H1 (cell line): ENCODE measurements around the gene MPHOSPH9. TPM values are rescaled to one million over a fixed set of nuclear protein-coding genes. Genes with fewer than 3 reads are reported as not detected.

Experiments
- CTCF ChIA-PET: fragments of 300-600 bp; sonication (Branson Sonifier 250); formaldehyde crosslinking; loops from one replicate; lab custom pipeline; 2021; ENCODE audit not compliant: partially characterized antibody; lab: Charles Lee
- POLR2A ChIA-PET: fragments of 300-600 bp; sonication (Branson Sonifier 250); formaldehyde crosslinking; loops from one replicate; lab custom pipeline; 2021; ENCODE audit warnings: inconsistent platforms; ENCODE audit not compliant: partially characterized antibody; lab: Charles Lee
- DNase-seq, 2 experiments: peaks; one replicate each; pipeline versions ENCODE4 v3.0.0 to v3.0.0-alpha.2; 2010 to 2022; ENCODE audit warnings: low spot score in 2 of 2, low read depth in 1 of 2, mixed read lengths in 1 of 2
- FAIRE-seq: peaks from 2 replicates; lab custom pipeline; 2011; peaks lifted over from hg19 to GRCh38; lab: Jason Lieb, UNC
- H2AFZ ChIP-seq: 2 replicates; pipeline ENCODE4 v1.8.1; 2012; ENCODE audit warnings: low read length, inconsistent platforms
- H2AK5ac ChIP-seq: 2 replicates; pipeline ENCODE4 v1.6.1; 2013; ENCODE audit warnings: low read depth, low read length
- H2BK120ac ChIP-seq: replicated peaks from 2 replicates; pipeline ENCODE3; 2013; ENCODE audit warnings: low read depth, low read length, inconsistent platforms
- H2BK12ac ChIP-seq: 2 replicates; pipeline ENCODE4 v1.6.1; 2013; ENCODE audit warnings: low read depth, low read length
- H2BK15ac ChIP-seq: 2 replicates; pipeline ENCODE4 v1.6.1; 2013; ENCODE audit warnings: low read length
- H2BK20ac ChIP-seq: 2 replicates; pipeline ENCODE4 v1.6.1; 2013; ENCODE audit warnings: low read length
- H2BK5ac ChIP-seq: 2 replicates; pipeline ENCODE4 v1.6.1; 2013; ENCODE audit warnings: low read depth, low read length
- H3K14ac ChIP-seq: 2 replicates; pipeline ENCODE4 v1.6.1; 2013; ENCODE audit warnings: inconsistent platforms; ENCODE audit not compliant: insufficient read length
- H3K18ac ChIP-seq: 2 replicates; pipeline ENCODE4 v1.6.1; 2013; ENCODE audit warnings: low read length; ENCODE audit errors: extremely low read depth
- H3K23ac ChIP-seq: 2 replicates; pipeline ENCODE4 v1.6.1; 2013; ENCODE audit warnings: inconsistent platforms; ENCODE audit not compliant: insufficient read length
- H3K23me2 ChIP-seq: 2 replicates; pipeline ENCODE4 v1.6.1; 2013; ENCODE audit warnings: low read depth, low read length
- H3K27ac ChIP-seq: 2 replicates; pipeline ENCODE4 v1.6.1; 2011; ENCODE audit warnings: low read depth, low read length, inconsistent platforms
- H3K27me3 ChIP-seq, 4 experiments: replicated peaks in 1 of 4; 1 replicate in 1 of 4; 2 replicates in 3 of 4; pipeline versions ENCODE4 v1.6.1 to v1.8.1; 2011 to 2013; ENCODE audit warnings: low read length in 3 of 4, mild to moderate bottlenecking in 3 of 4, inconsistent platforms in 2 of 4, mixed read lengths in 2 of 4, moderate library complexity in 1 of 4; ENCODE audit not compliant: control insufficient read depth in 3 of 4, insufficient read depth in 3 of 4; ENCODE audit errors: extremely low read depth in 1 of 4
- H3K36me3 ChIP-seq, 4 experiments: 2 replicates each; pipeline versions ENCODE4 v1.6.1 to v1.8.1; 2011 to 2013; ENCODE audit warnings: mild to moderate bottlenecking in 4 of 4, low read length in 3 of 4, moderate library complexity in 2 of 4, control low read depth in 1 of 4, inconsistent platforms in 1 of 4; ENCODE audit not compliant: insufficient read depth in 4 of 4, control insufficient read depth in 2 of 4
- H3K4ac ChIP-seq: replicated peaks from 2 replicates; pipeline ENCODE3; 2013; ENCODE audit warnings: low read length, low read depth, mixed read lengths, inconsistent platforms; ENCODE audit not compliant: insufficient read length
- H3K4me1 ChIP-seq, 4 experiments: replicated peaks in 1 of 4; 1 replicate in 1 of 4; 2 replicates in 3 of 4; pipeline versions ENCODE4 v1.6.1 to v1.8.1; 2011 to 2013; ENCODE audit warnings: low read length in 3 of 4, inconsistent platforms in 2 of 4, mixed read lengths in 1 of 4; ENCODE audit not compliant: insufficient read depth in 4 of 4, control insufficient read depth in 3 of 4
- H3K4me2 ChIP-seq, 2 experiments: 2 replicates each; pipeline versions ENCODE4 v1.6.1 to v1.8.1; 2011 to 2013; ENCODE audit warnings: low read depth in 2 of 2, low read length in 2 of 2, control low read depth in 1 of 2, inconsistent platforms in 1 of 2, mild to moderate bottlenecking in 1 of 2; ENCODE audit not compliant: insufficient read depth in 1 of 2
- H3K4me3 ChIP-seq, 4 experiments: fragments of 200-600, 300-600 bp in 1 of 4; sonication (generic), shearing (Covaris generic), sonication (Bioruptor Twin) in 1 of 4; 2 replicates each; pipeline versions ENCODE4 v1.5.1 to v1.8.1; 2011 to 2016; ENCODE audit warnings: low read length in 4 of 4, low read depth in 3 of 4, control low read depth in 2 of 4, inconsistent platforms in 2 of 4, mild to moderate bottlenecking in 2 of 4, mixed read lengths in 1 of 4, moderate library complexity in 1 of 4; ENCODE audit not compliant: insufficient read depth in 2 of 4; ENCODE audit errors: extremely low read depth in 1 of 4
- H3K56ac ChIP-seq: replicated peaks from 2 replicates; pipeline ENCODE3; 2013; ENCODE audit warnings: low read depth, mild to moderate bottlenecking, mixed read lengths, low read length, inconsistent platforms; ENCODE audit not compliant: insufficient read length
- H3K79me1 ChIP-seq: 2 replicates; pipeline ENCODE4 v1.6.1; 2013; ENCODE audit warnings: low read depth, low read length, control low read depth
- H3K79me2 ChIP-seq, 2 experiments: 2 replicates each; pipeline versions ENCODE4 v1.6.1 to v1.8.1; 2012 to 2013; ENCODE audit warnings: low read length in 2 of 2, mild to moderate bottlenecking in 2 of 2, inconsistent platforms in 1 of 2; ENCODE audit not compliant: insufficient read depth in 2 of 2, control insufficient read depth in 1 of 2
- H3K9ac ChIP-seq, 4 experiments: replicated peaks in 1 of 4; 1 replicate in 1 of 4; 2 replicates in 3 of 4; pipeline versions ENCODE4 v1.6.1 to v1.8.1; 2011 to 2013; ENCODE audit warnings: low read depth in 3 of 4, low read length in 3 of 4, control low read depth in 2 of 4, mild to moderate bottlenecking in 2 of 4, moderate library complexity in 2 of 4, inconsistent platforms in 1 of 4; ENCODE audit errors: extremely low read depth in 1 of 4
- H3K9me3 ChIP-seq, 2 experiments: 2 replicates each; pipeline versions ENCODE4 v1.6.1 to v1.8.1; 2012 to 2013; ENCODE audit warnings: mild to moderate bottlenecking in 2 of 2, moderate library complexity in 2 of 2, control low read depth in 1 of 2, inconsistent platforms in 1 of 2, low read depth in 1 of 2, low read length in 1 of 2, mixed read lengths in 1 of 2; ENCODE audit not compliant: insufficient read depth in 2 of 2
- H4K20me1 ChIP-seq, 2 experiments: replicated peaks in 1 of 2; 2 replicates each; pipeline versions ENCODE3 to v1.8.1; 2011 to 2013; ENCODE audit warnings: inconsistent platforms in 2 of 2, low read length in 2 of 2, mild to moderate bottlenecking in 1 of 2; ENCODE audit not compliant: insufficient read depth in 2 of 2, control insufficient read depth in 1 of 2
- H4K5ac ChIP-seq: 2 replicates; pipeline ENCODE4 v1.6.1; 2013; ENCODE audit warnings: low read length, low read depth, mixed read lengths, inconsistent platforms; ENCODE audit not compliant: insufficient read length
- H4K8ac ChIP-seq: 2 replicates; pipeline ENCODE4 v1.8.0; 2013; ENCODE audit warnings: mild to moderate bottlenecking, moderate library complexity, low read length, inconsistent platforms; ENCODE audit not compliant: insufficient read depth; ENCODE audit errors: extremely low read depth
- H4K91ac ChIP-seq: replicated peaks from 2 replicates; pipeline ENCODE3; 2013; ENCODE audit warnings: low read length, mixed read lengths, inconsistent platforms; ENCODE audit not compliant: insufficient read length
- CBX5 ChIP-seq: fragments of 300-800, 300-1000 bp; sonication (generic); IDR thresholded peaks from 2 replicates; pipeline ENCODE4 v1.7.1; 2016; ENCODE audit warnings: antibody characterized with exemption, low read length, low read depth
- CBX8 ChIP-seq: fragments of 300-800, 300-1000 bp; sonication (generic); IDR thresholded peaks from 2 replicates; pipeline ENCODE4 v1.7.1; 2016; ENCODE audit warnings: low read depth, low read length, borderline replicate concordance
- JUND ChIP-seq: IDR thresholded peaks from 2 replicates; pipeline ENCODE4 v1.6.1; 2011; ENCODE audit warnings: mild to moderate bottlenecking, improper control_type of control experiment, low read length
- KDM1A ChIP-seq: fragments of 200-600, 300-600 bp; sonication (generic); IDR thresholded peaks from 2 replicates; pipeline ENCODE4 v1.7.1; 2016; ENCODE audit warnings: mild to moderate bottlenecking, low read length, borderline replicate concordance
- POLR2AphosphoS5 ChIP-seq: IDR thresholded peaks from 2 replicates; pipeline ENCODE4 v1.6.1; 2011; ENCODE audit warnings: low read depth, low read length
- SIRT6 ChIP-seq: IDR thresholded peaks from one replicate; pipeline ENCODE4 v1.7.1; 2012; ENCODE audit warnings: low read length, inconsistent platforms
- WGBS, 2 experiments: shearing (Covaris generic) in 1 of 2; methylation state at CpG; one replicate each; pipeline versions ENCODE4 v1.1.6 to v1.1.7; 2013 to 2015; ENCODE audit warnings: low lambda C conversion rate in 2 of 2, mixed read lengths in 2 of 2, inconsistent platforms in 1 of 2, low coverage in 1 of 2, missing lambda C conversion rate in 1 of 2; ENCODE audit not compliant: insufficient replicate concordance in 2 of 2, insufficient coverage in 1 of 2, insufficient read length in 1 of 2; ENCODE audit errors: extremely low coverage in 1 of 2, missing lambda C conversion rate in 1 of 2; 5-methylcytosine and 5-hydroxymethylcytosine counted together
- polyA plus RNA-seq, 7 experiments: library from polyadenylated mRNA; depleted of rRNA in 3 of 7; stranded (reverse) in 5 of 7; unstranded in 2 of 7; fragments of >200 nt in 5 of 7; fragments of 200-250 nt in 2 of 7; gene quantifications; 1 replicate in 5 of 7; 2 replicates in 1 of 7; 4 replicates in 1 of 7; pipeline versions ENCODE4 v1.2.1 to v1.2.3, GENCODE V29; 2011 to 2013; ENCODE audit warnings: missing spikeins in 2 of 7, mixed read lengths in 2 of 7
- total RNA-seq: library from RNA; stranded (reverse); fragmentation: NEBNext Ultra II Directional; extraction: Animal tissue kit (Norgen Biotek cat#: 25700); gene quantifications from 2 replicates; pipeline ENCODE4 v1.2.1, GENCODE V29; 2021
- TF ChIP-seq, protein P1 (sequence below): IDR thresholded peaks from 2 replicates; pipeline ENCODE4 v1.6.1; 2012; ENCODE audit warnings: low read length, inconsistent platforms
- TF ChIP-seq, protein P2 (sequence below): IDR thresholded peaks from 2 replicates; pipeline ENCODE4 v1.6.1; 2011; ENCODE audit warnings: low read length, improper control_type of control experiment
- TF ChIP-seq, protein P3 (sequence below), 3 experiments: IDR thresholded peaks; 1 replicate in 2 of 3; 2 replicates in 1 of 3; pipeline versions ENCODE4 v1.5.1 to v1.6.1; 2011; ENCODE audit warnings: low read length in 3 of 3, mild to moderate bottlenecking in 3 of 3, inconsistent platforms in 2 of 3, low read depth in 1 of 3, moderate library complexity in 1 of 3; ENCODE audit not compliant: insufficient read depth in 1 of 3; ENCODE audit errors: control extremely low read depth in 1 of 3

The MPHOSPH9 gene
- total and polyA plus RNA-seq, 2 of the 8 experiments (the other 6 are each of a cell fraction or from before 2014, with no cell fraction given), result 8.8 to 48.8 TPM

DNA sequence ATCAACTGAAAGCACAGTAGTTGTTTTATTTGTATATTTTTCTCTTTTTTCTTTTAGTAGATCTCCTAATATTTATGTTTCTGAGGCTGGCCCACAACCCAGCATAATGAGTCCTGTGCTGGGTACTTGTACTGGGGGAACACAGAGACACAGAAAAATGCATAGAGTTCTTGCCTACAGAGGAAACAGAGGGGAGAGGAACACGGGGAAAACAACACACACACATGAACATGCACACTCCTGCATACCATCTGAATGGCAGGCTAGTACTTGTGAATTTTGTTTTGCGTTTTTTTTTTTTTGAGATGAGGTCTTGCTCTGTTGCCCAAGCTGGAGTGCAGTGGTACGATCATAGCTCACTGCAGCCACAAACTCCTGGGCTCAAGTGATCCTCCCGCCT, 103.3 kb downstream of the MPHOSPH9 start:
- H4K91ac ChIP-seq, result no peak overlapping the region
- H3K18ac ChIP-seq, result no peak overlapping the region
- H3K36me3 ChIP-seq, result no peaks in the 10 kb centered on the region
- no peak overlapping the region for H3K23ac ChIP-seq
- no peak overlapping the region for H3K4me3 ChIP-seq
- H3K79me2 ChIP-seq, result no peaks in the 10 kb centered on the region
- no peak overlapping the region for H2BK120ac ChIP-seq
- DNase-seq (no peak), FAIRE-seq (no peak)
- no peak overlapping the region for H2BK12ac ChIP-seq
- no peak overlapping the region for H4K5ac ChIP-seq
- H2AK5ac ChIP-seq, result no peak overlapping the region
- H3K4me1 ChIP-seq, result no peaks in the 10 kb centered on the region
- H3K27ac ChIP-seq, result no peak overlapping the region
- no peak overlapping the region for H2BK5ac ChIP-seq
- H3K79me1 ChIP-seq, result no peaks in the 10 kb centered on the region
- H3K4ac ChIP-seq, result no peak overlapping the region
- no peak overlapping the region for H3K4me2 ChIP-seq
- no peak overlapping the region for H4K8ac ChIP-seq
- no peak overlapping the region for H3K14ac ChIP-seq
- no peak overlapping the region for H2AFZ ChIP-seq
- no peak overlapping the region for H3K9ac ChIP-seq
- H3K9me3 ChIP-seq, result no peaks in the 10 kb centered on the region
- H2BK20ac ChIP-seq, result no peak overlapping the region
- H4K20me1 ChIP-seq, result no peaks in the 10 kb centered on the region
- H2BK15ac ChIP-seq, result no peak overlapping the region
- no peaks in the 10 kb centered on the region; the same call in 1 of the 2 replicates for H3K23me2 ChIP-seq
- ChIA-PET POLR2A (interaction anchor here (0.9 kb wide), 1 partner anchor 20 kb away, joined by 3 read pairs; no protein-coding TSS in a partner anchor), CTCF (no interaction called here)
- no peaks in the 10 kb centered on the region for H3K27me3 ChIP-seq
- no peak overlapping the region for H3K56ac ChIP-seq
- 85% methylated on average over 4 of the region's 4 CpGs; no CpG with 5 or more reads in 1 of the 2 experiments for WGBS, 2 experiments
- TF ChIP-seq, protein P1, sequence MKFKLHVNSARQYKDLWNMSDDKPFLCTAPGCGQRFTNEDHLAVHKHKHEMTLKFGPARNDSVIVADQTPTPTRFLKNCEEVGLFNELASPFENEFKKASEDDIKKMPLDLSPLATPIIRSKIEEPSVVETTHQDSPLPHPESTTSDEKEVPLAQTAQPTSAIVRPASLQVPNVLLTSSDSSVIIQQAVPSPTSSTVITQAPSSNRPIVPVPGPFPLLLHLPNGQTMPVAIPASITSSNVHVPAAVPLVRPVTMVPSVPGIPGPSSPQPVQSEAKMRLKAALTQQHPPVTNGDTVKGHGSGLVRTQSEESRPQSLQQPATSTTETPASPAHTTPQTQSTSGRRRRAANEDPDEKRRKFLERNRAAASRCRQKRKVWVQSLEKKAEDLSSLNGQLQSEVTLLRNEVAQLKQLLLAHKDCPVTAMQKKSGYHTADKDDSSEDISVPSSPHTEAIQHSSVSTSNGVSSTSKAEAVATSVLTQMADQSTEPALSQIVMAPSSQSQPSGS, result no peak
- TF ChIP-seq, protein P2, sequence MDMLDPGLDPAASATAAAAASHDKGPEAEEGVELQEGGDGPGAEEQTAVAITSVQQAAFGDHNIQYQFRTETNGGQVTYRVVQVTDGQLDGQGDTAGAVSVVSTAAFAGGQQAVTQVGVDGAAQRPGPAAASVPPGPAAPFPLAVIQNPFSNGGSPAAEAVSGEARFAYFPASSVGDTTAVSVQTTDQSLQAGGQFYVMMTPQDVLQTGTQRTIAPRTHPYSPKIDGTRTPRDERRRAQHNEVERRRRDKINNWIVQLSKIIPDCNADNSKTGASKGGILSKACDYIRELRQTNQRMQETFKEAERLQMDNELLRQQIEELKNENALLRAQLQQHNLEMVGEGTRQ, result no peak
- TF ChIP-seq CBX5 (no peak), CBX8 (no peak), JUND (no peak), POLR2AphosphoS5 (no peak), SIRT6 (no peak), KDM1A (no peak)
- TF ChIP-seq, protein P3, sequence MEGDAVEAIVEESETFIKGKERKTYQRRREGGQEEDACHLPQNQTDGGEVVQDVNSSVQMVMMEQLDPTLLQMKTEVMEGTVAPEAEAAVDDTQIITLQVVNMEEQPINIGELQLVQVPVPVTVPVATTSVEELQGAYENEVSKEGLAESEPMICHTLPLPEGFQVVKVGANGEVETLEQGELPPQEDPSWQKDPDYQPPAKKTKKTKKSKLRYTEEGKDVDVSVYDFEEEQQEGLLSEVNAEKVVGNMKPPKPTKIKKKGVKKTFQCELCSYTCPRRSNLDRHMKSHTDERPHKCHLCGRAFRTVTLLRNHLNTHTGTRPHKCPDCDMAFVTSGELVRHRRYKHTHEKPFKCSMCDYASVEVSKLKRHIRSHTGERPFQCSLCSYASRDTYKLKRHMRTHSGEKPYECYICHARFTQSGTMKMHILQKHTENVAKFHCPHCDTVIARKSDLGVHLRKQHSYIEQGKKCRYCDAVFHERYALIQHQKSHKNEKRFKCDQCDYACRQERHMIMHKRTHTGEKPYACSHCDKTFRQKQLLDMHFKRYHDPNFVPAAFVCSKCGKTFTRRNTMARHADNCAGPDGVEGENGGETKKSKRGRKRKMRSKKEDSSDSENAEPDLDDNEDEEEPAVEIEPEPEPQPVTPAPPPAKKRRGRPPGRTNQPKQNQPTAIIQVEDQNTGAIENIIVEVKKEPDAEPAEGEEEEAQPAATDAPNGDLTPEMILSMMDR (IDR thresholded peaks at IDR 0.05; ENCODE audit: control extremely low read depth in 1 of 3, insufficient read depth in 1 of 3, low read depth in 1 of 3, low read length in 3 of 3), result no peak
